IPS-NIHi7 (cell line): ENCODE measurements around the gene EPC2.
"Not testable (repeated sequence)": the region's sequence is repeated elsewhere in the genome, so short reads cannot be mapped to it uniquely, and the experiment has no call there.

Experiments
- DNase-seq: peaks from one replicate; pipeline ENCODE4 v3.0.0; 2012; ENCODE audit warnings: mixed read lengths; ENCODE audit errors: extremely low spot score

EPC2 gene

GRCh38 chr2:148674063-148675020 is 29.8 kb downstream of the EPC2 start:
- DNase-seq = peak; percentile 73

GRCh38 chr2:148675708-148676107 is 31.2 kb downstream of the EPC2 start:
- DNase-seq = no peak

GRCh38 chr2:148678302-148679179 is 34.0 kb downstream of the EPC2 start:
- not testable (repeated sequence) for DNase-seq

- DNase-seq = no peak
Observed at GRCh38 chr2:148680462-148680861, 35.9 kb downstream of the EPC2 start.

- no peak for DNase-seq
Observed at GRCh38 chr2:148681443-148681842, 36.9 kb downstream of the EPC2 start.

- not testable (repeated sequence) for DNase-seq
Observed at GRCh38 chr2:148681862-148682261, 37.3 kb downstream of the EPC2 start.

GRCh38 chr2:148684507-148684906 is 40.0 kb downstream of the EPC2 start:
- DNase-seq = no peak

GRCh38 chr2:148687543-148687942 is 43.0 kb downstream of the EPC2 start:
- no peak for DNase-seq

- not testable (repeated sequence) for DNase-seq
Observed at GRCh38 chr2:148688011-148688410, 43.5 kb downstream of the EPC2 start.

GRCh38 chr2:148696985-148697384 is 52.4 kb downstream of the EPC2 start:
- no peak for DNase-seq

GRCh38 chr2:148699830-148700229 is 55.3 kb downstream of the EPC2 start:
- DNase-seq = no peak

GRCh38 chr2:148701039-148701438 is 56.5 kb downstream of the EPC2 start:
- no peak for DNase-seq

GRCh38 chr2:148701877-148702276 is 57.3 kb downstream of the EPC2 start:
- DNase-seq = no peak

GRCh38 chr2:148702475-148702874 is 57.9 kb downstream of the EPC2 start:
- no peak for DNase-seq

GRCh38 chr2:148704247-148704646 is 59.7 kb downstream of the EPC2 start:
- no peak for DNase-seq

GRCh38 chr2:148716378-148716920 is 71.9 kb downstream of the EPC2 start:
- no peak for DNase-seq

- no peak for DNase-seq
Observed at GRCh38 chr2:148718039-148718438, 73.5 kb downstream of the EPC2 start.

- DNase-seq = no peak
Observed at GRCh38 chr2:148719195-148719749, 74.7 kb downstream of the EPC2 start.

GRCh38 chr2:148719941-148720436 is 75.4 kb downstream of the EPC2 start:
- DNase-seq = peak; percentile 13

GRCh38 chr2:148720501-148721001 is 76.0 kb downstream of the EPC2 start:
- no peak for DNase-seq

GRCh38 chr2:148721520-148721931 is 77.0 kb downstream of the EPC2 start:
- DNase-seq = no peak
